Measurements from ENCODE around the gene FSIP1. TPM values are rescaled to one million over a fixed set of nuclear protein-coding genes. Genes with fewer than 3 reads are reported as not detected.
A peak's percentile ranks its signal among the peaks of the same experiment; 100 is the strongest.

Gene FSIP1
- polyA plus RNA-seq, 5 donors = 0.59 to 0.93 (median 0.82) TPM

- DNase-seq = no peak
These were observed 10.2 kb upstream of the FSIP1 start for GRCh38 chr15:39792844-39793335.

GRCh38 chr15:39792025-39792843 lies 9.6 kb upstream of the FSIP1 start:
- no peak for DNase-seq

- DNase-seq = no peak
These were observed 7.1 kb upstream of the FSIP1 start for GRCh38 chr15:39789736-39790135.

- no peak for DNase-seq
These were observed 6.3 kb upstream of the FSIP1 start for GRCh38 chr15:39788800-39789565.

- no peak for DNase-seq
These were observed 5.5 kb upstream of the FSIP1 start for GRCh38 chr15:39788108-39788507.

- no peak for DNase-seq
These were observed 4.8 kb upstream of the FSIP1 start for GRCh38 chr15:39787479-39787878.

GRCh38 chr15:39786447-39787056 lies 3.9 kb upstream of the FSIP1 start:
- peak in 1 of 2 donors; percentile 52 for DNase-seq

GRCh38 chr15:39785841-39786240 lies 3.2 kb upstream of the FSIP1 start:
- no peak for DNase-seq

- DNase-seq = no peak
These were observed 2.5 kb upstream of the FSIP1 start for GRCh38 chr15:39785139-39785538.

- DNase-seq = no peak
These were observed 2.0 kb upstream of the FSIP1 start for GRCh38 chr15:39784638-39785037.

- no peak for DNase-seq
These were observed 1.5 kb upstream of the FSIP1 start for GRCh38 chr15:39784125-39784524.

- no peak for DNase-seq
These were observed 691 bp upstream of the FSIP1 start for GRCh38 chr15:39783244-39783820.

GRCh38 chr15:39781967-39782302 lies 706 bp downstream of the FSIP1 start:
- DNase-seq = no peak

GRCh38 chr15:39781147-39781966 lies 1.3 kb downstream of the FSIP1 start:
- DNase-seq = no peak

- DNase-seq = no peak
These were observed 4.6 kb downstream of the FSIP1 start for GRCh38 chr15:39778021-39778420.

- no peak for DNase-seq
These were observed 5.1 kb downstream of the FSIP1 start for GRCh38 chr15:39777496-39777895.

GRCh38 chr15:39776068-39776467 lies 6.6 kb downstream of the FSIP1 start:
- DNase-seq = no peak

- no peak for DNase-seq
These were observed 7.9 kb downstream of the FSIP1 start for GRCh38 chr15:39774688-39775267.

- no peak for DNase-seq
These were observed 11.6 kb downstream of the FSIP1 start for GRCh38 chr15:39770748-39771689.

- no peak for DNase-seq
These were observed 14.7 kb downstream of the FSIP1 start for GRCh38 chr15:39767921-39768320.

Measured in right lung (tissue), 5 donors.